HG03575 (cell line): ENCODE results near the gene ABCG4.
"Not testable (repeated sequence)": the region's sequence is repeated elsewhere in the genome, so short reads cannot be mapped to it uniquely, and the experiment has no call there.

Experiments
- ATAC-seq: cut with Tn5 transposase; IDR thresholded peaks from one replicate; pipeline ENCODE4 v1.9.1; 2021; ENCODE audit not compliant: unreplicated experiment, insufficient number of reproducible peaks, low FRiP score; ENCODE audit errors: extremely low read depth

Gene ABCG4

DNA sequence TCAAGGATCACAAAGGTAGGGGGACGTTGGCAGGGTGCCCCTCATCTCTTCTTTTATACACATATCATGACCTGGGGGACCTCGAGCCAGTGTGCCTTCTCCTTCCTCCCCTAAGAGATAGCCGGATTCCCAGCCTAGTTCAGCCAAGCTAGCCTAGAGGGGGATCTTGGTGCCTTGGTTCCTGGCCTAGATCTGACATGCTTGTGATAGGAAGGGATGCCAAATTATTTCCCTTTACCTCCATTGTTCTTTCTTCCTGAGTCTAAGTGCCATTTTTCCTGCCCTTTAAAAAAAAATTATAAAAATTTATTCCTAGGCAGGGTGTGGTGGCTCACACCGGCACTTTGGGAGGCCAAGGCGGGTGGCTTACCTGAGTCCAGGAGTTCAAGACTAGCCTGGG, 34.5 kb upstream of the ABCG4 start:
- no peak for ATAC-seq

DNA sequence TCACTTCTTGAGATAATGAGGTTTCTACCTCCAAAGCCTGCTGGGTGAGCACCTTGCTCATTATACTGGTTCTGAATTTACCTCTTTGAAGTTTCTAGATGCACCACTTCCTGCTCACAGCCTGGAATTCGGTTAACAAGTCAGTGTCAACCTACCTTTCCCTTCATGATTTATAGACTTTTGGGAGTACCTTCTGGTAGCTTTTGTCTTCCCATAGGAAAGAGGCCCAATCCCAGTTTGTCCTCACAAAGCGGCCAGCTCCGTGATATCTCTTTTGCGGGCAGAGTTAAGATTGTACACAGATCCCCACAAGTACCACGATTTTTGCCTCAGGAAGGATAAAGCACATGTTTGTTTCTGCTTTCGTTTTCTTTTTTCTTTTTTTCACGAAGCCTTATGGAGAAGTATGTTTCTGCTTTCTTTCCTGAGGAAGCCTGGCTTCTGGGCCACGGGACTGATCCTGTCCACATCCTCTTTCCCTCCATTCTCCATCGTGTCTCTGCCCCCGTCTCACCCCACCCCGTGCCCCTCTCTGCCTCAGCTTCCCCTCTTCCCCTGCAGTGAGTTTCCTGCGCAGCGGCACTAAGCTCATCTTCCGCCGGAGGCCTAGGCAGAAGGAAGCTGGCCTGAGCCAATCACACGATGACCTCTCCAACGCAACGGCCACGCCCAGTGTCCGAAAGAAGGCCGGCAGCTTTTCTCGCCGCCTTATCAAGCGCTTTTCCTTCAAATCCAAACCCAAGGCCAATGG, 33.2 kb upstream of the ABCG4 start:
- ATAC-seq = no peak

DNA sequence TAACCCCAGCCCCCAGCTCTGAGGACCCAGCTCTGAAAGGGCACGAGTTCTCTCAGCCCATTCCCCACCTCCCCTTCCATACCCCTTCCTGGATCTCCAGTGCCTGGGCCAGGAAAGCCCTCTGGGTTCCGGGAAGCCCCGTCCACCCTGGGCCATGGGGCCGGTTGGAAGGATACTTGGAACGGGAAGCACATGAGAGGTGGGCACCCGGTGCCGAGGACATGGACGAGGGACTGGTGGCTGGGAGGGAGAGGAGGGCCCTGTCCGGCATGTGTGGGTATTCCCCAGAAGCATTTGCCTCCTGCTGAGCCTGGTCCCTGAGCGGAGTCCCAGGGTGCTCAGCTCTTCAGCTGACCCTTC, 32.6 kb upstream of the ABCG4 start:
- no peak for ATAC-seq

DNA sequence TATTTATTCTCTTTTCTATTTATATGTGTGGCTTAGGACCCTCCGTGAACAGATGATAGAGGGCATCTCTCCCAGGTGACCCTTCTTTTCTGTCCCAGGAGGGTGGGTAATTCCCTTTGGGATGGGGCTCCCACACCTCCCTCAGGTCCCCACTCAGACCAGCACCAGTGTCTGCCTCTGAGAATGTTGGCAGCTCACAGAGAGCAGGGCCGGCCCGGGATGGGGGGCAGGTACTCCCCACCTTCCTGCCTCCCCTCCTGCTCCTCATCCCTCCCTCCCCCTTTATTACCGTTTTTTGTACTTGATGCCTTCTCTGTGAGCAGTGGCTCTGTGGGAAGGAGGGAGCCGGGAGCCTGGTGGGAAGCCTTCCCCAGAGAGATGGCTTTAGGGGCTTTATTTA, 32.3 kb upstream of the ABCG4 start:
- no peak for ATAC-seq

DNA sequence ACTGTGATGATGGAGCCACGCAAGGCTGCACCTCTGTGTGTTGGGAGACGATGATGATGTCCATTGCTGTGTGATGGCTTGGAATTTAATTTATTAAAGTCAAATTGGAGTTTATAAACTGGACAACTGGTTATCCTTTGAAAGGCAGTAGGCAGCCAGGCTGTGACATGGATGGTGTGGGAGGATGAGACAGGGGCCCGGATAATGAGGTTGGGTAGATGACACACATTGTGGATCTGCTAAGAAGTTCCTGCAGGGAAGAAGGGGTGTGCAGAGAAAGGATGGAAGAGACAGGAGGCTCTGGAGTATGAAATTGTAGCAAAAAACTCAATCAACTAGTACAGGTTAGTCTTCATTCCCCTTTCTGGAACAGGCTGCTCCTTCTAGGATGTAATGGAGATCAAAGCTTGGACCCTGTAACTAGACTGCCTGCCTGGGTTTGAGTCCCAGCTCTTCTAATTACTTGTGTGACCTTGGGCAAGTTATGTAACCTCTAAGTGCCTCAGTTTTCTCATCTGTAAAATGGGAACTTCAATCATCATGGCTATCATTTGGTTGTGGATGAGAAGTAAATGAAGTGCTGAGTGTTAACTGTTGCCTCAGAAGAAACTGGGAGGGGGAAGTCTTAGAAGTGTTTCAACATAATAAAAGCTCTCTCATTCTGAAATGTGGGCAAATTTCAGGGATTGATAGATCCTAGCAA, 31.7 kb upstream of the ABCG4 start:
- ATAC-seq = no peak

DNA sequence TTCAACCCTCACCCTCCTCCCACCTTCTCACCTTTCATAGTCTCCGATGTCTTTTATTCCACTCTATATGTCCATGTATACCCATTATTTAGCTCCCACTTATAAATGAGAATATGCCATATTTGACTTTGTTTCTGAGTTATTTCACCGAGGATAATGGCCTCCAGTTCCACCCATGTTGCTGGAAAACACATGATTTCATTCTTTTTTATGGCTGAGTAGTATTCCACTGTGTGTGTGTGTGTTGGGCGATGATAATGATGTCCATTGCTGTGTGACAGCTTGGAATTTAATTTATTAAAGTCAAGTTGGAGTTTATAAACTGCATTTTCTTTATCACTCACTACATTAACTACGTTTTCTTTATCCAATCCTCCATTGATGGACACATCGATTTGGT, 30.6 kb upstream of the ABCG4 start:
- no peak for ATAC-seq

DNA sequence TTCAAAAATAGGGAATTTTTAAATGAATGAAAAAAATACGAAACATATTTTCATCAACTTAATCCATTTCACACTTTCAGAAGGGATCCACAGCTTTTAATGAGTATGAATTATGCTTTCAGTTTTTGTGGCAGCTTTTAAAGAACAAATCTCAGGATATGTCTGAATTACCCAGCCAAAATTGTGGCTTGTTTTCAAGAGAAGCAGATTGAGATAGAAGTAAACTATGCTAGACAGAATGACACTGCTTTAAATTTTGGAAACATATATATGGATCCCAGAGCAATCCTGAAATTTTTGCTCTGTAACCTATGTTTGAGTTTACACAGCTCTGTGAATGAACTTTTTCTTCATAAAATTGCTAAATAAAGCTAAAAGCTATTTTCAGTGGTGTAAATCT, 29.9 kb upstream of the ABCG4 start:
- no peak for ATAC-seq

DNA sequence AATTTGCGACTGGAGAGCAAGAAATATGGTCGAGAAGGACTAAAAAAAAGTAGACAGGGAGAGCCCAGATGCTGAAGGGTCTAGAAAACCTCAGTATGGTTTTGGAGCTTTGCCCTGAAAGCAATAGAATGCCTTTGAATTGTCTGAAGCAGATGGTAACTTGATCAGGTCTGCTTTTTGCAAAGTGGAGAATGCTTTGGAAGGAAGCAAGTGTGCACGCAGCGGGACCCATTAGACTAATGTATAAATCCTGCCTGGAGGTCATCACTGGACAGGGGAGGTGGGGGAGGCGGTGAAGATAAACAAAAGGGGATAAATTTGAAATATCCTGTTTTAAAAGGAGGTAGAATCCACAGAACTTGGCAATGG, 28.2 kb upstream of the ABCG4 start:
- no peak for ATAC-seq

DNA sequence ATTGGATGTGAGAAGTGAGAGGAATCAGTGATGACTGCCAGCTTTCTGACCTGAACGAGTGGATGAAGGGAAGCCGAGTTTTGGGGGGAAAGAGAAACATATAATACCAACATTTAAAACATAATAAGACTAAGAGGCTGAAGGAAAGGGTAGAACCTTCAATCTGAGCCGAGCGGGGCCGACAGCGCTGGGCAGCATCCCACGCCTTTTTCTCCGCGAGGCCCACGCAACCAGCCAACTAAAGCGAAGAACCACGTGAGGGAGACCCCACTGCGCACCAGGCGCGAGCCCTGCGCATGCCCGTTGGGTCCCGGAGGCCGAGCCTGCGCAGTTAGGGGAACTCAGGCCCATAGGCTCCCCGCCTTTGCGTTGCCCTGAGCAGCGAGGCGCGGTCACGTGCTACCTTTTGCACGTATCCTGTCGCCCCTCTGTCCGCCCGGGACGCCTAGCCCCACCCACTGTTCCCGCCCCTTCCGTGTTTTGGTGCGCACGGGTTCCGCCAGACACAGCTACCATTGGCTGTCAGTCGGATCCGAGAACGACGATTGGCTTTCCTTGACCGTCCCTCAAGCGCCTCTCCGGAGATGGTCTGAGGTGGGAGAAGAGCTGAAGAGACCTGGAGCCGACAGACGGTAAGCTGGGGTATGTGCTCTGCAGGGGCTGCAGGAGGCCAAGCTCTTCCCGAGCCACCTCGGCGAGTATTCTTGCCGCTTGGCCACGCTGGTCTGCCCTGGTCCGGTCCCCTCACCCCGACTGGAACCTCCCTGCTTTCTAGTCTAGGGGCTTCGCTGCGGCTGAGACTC, 27.6 kb upstream of the ABCG4 start, which contains the start of gene HINFP:
HINFP (plus strand) TSS at position 573 of the 803 bp plus-strand sequence. CDS start 5,365 bp downstream, outside the sequence.
- peak; percentile 75 for ATAC-seq

DNA sequence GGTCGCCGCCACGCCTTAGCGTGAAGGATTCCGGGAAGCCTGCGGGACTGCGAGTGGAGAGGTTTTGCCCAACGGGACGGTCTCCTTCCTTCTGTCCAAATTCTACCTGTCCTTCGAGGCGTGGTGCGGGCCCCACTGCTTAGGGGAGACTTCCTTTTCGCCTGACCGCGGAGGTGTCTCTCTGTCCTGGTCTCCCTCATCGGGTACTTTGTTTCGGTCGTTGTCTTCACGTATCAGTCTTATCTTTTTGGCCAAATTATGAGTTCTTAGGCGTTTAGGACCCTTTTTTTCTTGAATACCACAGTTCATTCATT, 27.1 kb upstream of the ABCG4 start:
- ATAC-seq = no peak

DNA sequence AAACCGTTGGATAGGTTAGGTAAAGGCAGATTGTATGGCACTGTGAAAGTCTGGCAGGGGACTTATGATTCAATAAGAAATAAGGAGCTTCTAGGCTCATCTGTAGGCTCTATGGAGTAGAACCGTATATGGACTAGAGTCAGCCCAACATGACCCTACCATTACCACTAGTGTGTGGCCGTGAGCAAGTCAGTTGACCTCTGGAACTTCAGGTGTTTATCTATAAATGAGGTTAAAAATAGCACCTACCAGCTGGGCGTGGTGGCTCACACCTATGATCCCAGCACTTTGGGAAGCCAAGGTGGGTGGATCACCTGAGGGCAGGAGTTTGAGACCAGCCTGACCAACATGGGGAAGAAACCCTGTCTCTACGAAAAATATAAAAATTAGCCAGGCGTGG, 23.0 kb upstream of the ABCG4 start:
- no peak for ATAC-seq

DNA sequence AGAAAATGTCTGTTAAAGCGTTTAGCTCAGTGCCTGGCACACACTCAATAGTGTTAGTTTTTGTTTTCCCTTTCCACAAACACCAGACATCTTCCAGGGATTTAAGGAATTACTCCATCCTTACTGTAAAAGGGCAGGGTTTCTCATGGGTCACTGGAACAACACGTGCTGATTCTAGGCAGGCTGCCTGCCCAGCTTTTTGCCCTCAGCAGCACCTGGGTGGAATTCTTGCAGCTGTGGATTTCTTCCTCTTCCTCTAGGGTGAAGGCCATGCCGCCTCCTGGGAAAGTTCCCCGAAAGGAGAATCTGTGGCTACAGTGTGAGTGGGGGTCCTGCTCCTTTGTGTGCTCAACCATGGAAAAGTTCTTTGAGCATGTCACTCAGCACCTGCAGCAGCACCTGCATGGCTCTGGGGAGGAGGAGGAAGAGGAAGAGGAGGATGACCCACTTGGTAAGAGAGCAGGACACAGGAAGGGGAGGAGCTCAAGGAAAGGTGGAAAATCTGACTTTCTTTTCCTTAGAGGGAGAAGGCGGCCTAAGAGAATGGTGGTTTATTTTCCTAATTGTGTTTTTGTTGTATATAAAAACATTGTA, 22.1 kb upstream of the ABCG4 start:
- no peak for ATAC-seq

DNA sequence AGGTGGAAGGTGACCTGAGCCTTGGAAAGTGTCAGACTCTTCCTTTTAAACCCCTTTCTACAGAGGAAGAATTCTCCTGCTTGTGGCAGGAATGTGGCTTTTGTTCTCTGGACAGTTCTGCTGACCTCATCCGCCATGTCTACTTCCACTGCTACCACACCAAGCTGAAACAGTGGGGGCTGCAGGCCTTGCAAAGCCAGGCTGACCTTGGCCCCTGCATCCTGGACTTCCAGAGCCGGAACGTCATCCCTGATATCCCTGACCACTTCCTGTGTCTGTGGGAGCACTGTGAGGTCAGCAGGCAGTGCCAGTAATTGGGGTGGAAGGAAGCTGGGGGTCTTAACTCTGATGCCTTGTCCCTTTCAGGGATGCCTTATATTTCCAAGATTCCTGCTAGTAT, 18.2 kb upstream of the ABCG4 start:
- ATAC-seq = no peak

DNA sequence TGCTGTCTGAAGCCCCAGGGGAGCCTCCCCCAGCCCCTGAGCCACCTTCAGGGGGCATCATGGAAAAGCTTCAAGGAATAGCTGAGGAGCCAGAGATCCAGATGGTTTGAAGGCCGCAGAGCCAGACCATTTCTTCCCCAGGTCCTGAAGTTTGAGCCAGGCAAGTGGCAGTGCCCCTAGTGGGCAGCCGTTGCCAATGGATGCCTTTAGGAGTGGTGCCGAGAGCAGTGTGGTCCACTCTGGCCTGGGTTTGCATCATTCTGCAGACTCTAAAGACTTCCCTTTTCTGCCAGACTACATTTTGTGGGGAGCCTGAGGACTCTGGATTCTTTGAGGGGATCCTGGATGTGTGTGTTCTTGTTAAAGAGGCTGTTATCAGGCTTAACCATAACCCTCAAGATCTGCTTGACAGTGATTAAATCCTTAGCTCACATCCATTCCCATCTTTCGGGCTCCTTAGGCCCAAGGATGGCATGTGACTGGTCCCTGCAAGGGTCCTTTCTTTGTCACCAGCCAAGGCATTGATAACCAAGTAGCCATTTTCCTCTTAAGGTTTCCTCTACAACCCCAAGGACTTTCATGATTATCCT, 14.4 kb upstream of the ABCG4 start:
- ATAC-seq = no peak

DNA sequence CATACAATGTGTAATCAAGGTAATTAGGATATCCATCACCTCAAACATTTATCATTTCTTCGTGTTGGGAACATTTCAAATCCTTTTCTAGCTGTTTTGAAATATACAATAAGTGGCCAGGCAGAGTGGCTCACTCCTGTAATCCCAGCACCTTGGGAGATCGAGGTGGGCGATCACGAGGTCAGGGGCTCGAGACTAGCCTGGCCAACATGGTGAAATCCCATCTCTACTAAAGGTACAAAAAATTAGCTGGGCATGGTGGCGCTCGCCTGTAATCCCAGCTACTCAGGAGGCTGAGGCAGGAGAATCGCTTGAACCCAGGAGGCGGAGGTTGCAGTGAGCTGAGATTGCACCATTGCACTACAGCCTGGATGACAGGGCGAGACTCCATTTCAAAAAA, 9.6 kb upstream of the ABCG4 start:
- not testable (repeated sequence) for ATAC-seq

DNA sequence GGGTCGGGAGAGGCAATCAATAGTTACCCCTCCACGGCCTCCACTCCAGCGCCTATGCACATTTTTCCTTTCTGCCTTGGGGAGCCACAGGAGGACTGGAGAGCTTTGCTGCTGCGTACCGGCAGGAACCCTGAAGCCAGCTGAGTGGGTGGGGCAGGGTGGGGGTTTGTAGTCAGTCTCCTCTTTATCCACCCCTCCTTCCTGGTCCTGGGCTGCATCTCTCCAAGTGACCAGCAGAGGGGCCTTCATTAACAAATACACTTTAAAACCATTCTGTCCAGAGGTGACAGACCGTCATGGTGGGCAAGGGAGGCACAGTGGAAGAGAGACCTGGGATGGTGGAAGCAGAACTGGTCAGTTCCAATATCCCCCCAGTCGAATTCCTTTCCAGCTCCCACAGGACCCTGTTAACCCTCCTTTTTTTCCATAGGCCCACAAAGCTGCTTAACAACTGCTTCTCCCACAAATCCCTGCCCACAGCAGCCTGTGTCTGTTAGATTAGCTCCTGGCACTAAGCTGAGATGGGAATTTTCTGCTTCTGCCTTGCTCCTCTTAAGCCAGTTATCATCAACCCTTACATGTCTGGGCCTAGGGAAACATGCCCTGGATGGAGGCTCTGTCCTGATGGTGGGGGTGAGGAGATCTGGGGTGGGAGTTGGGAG, 3.9 kb upstream of the ABCG4 start:
- ATAC-seq = no peak

DNA sequence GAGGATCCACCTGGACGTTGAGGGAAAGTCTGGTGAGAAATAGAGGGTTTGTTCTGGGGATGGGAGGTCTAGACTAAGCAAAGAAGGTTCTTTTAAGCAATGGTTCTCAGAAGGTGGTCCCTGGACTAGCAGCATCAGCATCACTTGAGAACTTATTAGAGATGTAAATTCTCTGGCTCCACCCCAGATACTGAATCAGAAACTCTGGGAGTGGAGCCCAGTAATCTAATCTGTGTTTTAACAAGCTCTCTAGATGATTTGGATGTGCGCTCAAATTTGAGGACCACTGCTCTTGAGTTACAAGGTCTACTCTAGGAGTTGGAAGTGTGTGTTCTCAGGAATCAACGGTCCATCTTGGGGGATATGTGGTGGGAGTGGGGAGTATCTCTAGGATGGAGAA, 3.3 kb upstream of the ABCG4 start:
- ATAC-seq = no peak

DNA sequence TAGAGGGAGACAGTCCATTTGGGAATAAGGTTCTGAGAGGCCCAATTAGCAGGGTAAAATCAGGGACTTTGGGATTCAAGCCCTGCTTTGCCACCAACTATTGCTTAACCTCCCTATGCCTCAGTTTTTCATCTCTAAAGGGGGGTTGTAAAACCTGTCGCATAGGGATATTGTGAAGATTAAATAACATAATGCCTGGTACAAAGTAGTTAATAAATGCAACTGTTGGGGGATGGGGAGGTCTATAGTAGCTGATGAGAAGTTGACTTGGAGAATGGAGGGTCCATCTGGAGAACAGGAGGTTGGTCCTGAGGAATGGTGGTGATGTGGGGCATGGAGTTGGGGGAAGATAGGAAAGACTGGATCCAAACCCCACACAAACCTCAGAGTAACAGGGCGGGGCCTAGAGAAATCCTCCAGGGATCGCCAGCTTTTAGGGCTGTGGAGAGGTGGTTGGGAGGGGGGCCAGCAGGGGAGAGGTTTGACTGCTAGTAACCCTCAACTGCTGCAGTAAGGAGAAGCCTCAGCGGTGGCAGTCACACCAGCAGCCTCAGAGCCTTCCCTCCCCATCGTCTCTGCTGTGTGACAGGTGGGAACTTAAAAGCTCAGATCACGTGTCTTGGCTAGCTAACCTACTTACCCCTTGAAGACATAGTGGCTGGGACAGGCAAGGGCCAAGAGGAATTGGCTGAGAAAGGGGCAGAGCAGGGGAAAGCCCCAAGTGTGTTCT, 1.1 kb upstream of the ABCG4 start:
- ATAC-seq = no peak

DNA sequence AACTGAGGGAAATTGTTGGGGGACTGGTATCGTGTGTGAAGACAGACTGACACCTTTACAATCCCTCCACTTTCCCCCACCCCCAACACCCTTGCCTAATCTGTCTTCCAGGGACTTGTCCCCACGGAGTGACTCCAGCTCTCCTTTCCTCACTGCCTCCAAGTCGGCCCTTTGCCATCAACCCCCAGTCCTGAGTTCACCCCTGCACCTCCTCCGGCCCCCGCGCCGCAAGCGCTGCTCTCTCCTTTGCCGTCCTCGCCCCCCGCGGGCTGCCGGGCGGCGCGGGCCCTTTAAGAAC, 183 bp upstream of the ABCG4 start:
- no peak for ATAC-seq
